ENCODE measurements around the gene PRDX2. TPM values are rescaled to one million over a fixed set of nuclear protein-coding genes. Genes with fewer than 3 reads are reported as not detected.

Gene PRDX2
- total and polyA plus RNA-seq, 10 of the 15 experiments (the other 5 are each of a cell fraction or from before 2014, with no cell fraction given) = 93.0 to 812 (median 344) TPM

GRCh38 chr19:12800466-12800770 lies 1.2 kb downstream of the PRDX2 start:
- peak overlapping the region; percentile 95 for H3K4me3 ChIP-seq
- in situ Hi-C loops (cut with MboI) = no loop called here
- intact Hi-C loops (cut with micrococcal nuclease; ENCODE audit: unreplicated experiment) = no loop called here
- H3K9ac ChIP-seq (ENCODE audit: control insufficient read depth, insufficient read depth, low read length) = peak overlapping the region; percentile 79
- POLR2A ChIA-PET = interaction anchor here (0.6 to 2.2 kb wide), 6 partner anchors 8 to 128 kb away, joined by 3 to 9 read pairs (median 6); partner anchors contain the start of gene JUNB
- no peaks in the 10 kb centered on the region for H3K27me3 ChIP-seq (replicated peaks in 1 of 2; ENCODE audit: control insufficient read depth in 2 of 2, insufficient read depth in 2 of 2, low read length in 1 of 2)
- RAD21 ChIA-PET (ENCODE audit: unreplicated experiment) = interaction anchor here (0.7 to 11.4 kb wide), 6 partner anchors 8 to 45 kb away, joined by 3 to 303 read pairs (median 4); partner anchors contain the start of gene HOOK2
- TF ChIP-seq, protein P1, sequence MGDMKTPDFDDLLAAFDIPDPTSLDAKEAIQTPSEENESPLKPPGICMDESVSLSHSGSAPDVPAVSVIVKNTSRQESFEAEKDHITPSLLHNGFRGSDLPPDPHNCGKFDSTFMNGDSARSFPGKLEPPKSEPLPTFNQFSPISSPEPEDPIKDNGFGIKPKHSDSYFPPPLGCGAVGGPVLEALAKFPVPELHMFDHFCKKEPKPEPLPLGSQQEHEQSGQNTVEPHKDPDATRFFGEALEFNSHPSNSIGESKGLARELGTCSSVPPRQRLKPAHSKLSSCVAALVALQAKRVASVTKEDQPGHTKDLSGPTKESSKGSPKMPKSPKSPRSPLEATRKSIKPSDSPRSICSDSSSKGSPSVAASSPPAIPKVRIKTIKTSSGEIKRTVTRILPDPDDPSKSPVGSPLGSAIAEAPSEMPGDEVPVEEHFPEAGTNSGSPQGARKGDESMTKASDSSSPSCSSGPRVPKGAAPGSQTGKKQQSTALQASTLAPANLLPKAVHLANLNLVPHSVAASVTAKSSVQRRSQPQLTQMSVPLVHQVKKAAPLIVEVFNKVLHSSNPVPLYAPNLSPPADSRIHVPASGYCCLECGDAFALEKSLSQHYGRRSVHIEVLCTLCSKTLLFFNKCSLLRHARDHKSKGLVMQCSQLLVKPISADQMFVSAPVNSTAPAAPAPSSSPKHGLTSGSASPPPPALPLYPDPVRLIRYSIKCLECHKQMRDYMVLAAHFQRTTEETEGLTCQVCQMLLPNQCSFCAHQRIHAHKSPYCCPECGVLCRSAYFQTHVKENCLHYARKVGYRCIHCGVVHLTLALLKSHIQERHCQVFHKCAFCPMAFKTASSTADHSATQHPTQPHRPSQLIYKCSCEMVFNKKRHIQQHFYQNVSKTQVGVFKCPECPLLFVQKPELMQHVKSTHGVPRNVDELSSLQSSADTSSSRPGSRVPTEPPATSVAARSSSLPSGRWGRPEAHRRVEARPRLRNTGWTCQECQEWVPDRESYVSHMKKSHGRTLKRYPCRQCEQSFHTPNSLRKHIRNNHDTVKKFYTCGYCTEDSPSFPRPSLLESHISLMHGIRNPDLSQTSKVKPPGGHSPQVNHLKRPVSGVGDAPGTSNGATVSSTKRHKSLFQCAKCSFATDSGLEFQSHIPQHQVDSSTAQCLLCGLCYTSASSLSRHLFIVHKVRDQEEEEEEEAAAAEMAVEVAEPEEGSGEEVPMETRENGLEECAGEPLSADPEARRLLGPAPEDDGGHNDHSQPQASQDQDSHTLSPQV (IDR thresholded peaks at IDR 0.05) = no peak
- TF ChIP-seq CREB1 (IDR thresholded peaks at IDR 0.05; ENCODE audit: low read depth) (no peak), HSF1 (IDR thresholded peaks at IDR 0.05; ENCODE audit: low read depth, low read length) (no peak), RUNX3 (IDR thresholded peaks at IDR 0.05; ENCODE audit: low read length) (no peak), EGR1 (IDR thresholded peaks at IDR 0.05; ENCODE audit: borderline replicate concordance in 1 of 2, low read depth in 2 of 2, low read length in 2 of 2) (no peak), ZNF24 (IDR thresholded peaks at IDR 0.05) (no peak), RB1 (IDR thresholded peaks at IDR 0.05; ENCODE audit: borderline replicate concordance) (no peak), ETV6 (conservative IDR thresholded peaks at IDR 0.05 in 1 of 2, IDR thresholded peaks at IDR 0.05 in 1 of 2; ENCODE audit: borderline replicate concordance in 1 of 2, low read depth in 1 of 2) (no peak), JUND (IDR thresholded peaks at IDR 0.05; ENCODE audit: low read depth, low read length) (no peak), ZNF274 (IDR thresholded peaks at IDR 0.05; ENCODE audit: insufficient read depth, insufficient read length) (no peak), WRNIP1 (IDR thresholded peaks at IDR 0.05; ENCODE audit: borderline replicate concordance, low read depth, low read length) (no peak)
- H3K79me2 ChIP-seq (ENCODE audit: control insufficient read depth, insufficient read depth, low read length) = peaks cover 13% of the 10 kb centered on the region
- ATAC-seq (no peak), DNase-seq (ENCODE audit: low read depth, low spot score) (no peak), FAIRE-seq (no peak)
- peak overlapping the region; percentile 98 for H3K4me2 ChIP-seq (ENCODE audit: control insufficient read depth, insufficient read depth)
- SMC1A ChIA-PET (ENCODE audit: uncharacterized antibody, unreplicated experiment) = interaction anchor here (0.8 to 11.5 kb wide), 4 partner anchors 21 to 66 kb away, joined by 3 to 240 read pairs (median 4); partner anchors contain the start of gene TRIR
- H3K27ac ChIP-seq (ENCODE audit: control insufficient read depth, insufficient read depth) = no peak overlapping the region
- no peak overlapping the region for H2AFZ ChIP-seq (ENCODE audit: control insufficient read depth, low read depth, low read length)
- H4K20me1 ChIP-seq (ENCODE audit: control insufficient read depth, insufficient read depth) = no peaks in the 10 kb centered on the region
- WGBS (ENCODE audit: insufficient coverage, insufficient replicate concordance, low lambda C conversion rate, missing lambda C conversion rate) = 95% methylated on average over 1 of the region's 1 CpG
- H3K36me3 ChIP-seq (ENCODE audit: control insufficient read depth in 2 of 2, insufficient read depth in 2 of 2, low read length in 1 of 2) = peaks cover 0 to 1% of the 10 kb centered on the region in 2 experiments; a peak in 2 of 4 replicates
- CTCF ChIA-PET = interaction anchor here (1.4 to 12.9 kb wide), 4 partner anchors 23 to 48 kb away, joined by 8 to 537 read pairs (median 217); partner anchors contain the start of gene HOOK2
- TSS peak; percentile 67 for BruUV-seq (replicated peaks)
- peaks cover 23% of the 10 kb centered on the region for H3K4me1 ChIP-seq (ENCODE audit: control insufficient read depth, insufficient read depth, low read length)
- no peaks in the 10 kb centered on the region for H3K9me3 ChIP-seq (replicated peaks; ENCODE audit: control insufficient read depth, insufficient read depth, low read length)

All from GM12878 (cell line).